Activated CD4-positive, CD25-positive, alpha-beta regulatory T cell treated with anti-CD3 and anti-CD28 coated beads, Interleukin-2, amount 50 U/mL, for 16 hours (primary cell): Measurements from ENCODE around the gene POU3F1.

Experiments used
- DNase-seq: peaks from one replicate; pipeline ENCODE4 v3.0.0-alpha.2; 2020; ENCODE audit warnings: low read depth, low spot score

POU3F1 gene

DNA sequence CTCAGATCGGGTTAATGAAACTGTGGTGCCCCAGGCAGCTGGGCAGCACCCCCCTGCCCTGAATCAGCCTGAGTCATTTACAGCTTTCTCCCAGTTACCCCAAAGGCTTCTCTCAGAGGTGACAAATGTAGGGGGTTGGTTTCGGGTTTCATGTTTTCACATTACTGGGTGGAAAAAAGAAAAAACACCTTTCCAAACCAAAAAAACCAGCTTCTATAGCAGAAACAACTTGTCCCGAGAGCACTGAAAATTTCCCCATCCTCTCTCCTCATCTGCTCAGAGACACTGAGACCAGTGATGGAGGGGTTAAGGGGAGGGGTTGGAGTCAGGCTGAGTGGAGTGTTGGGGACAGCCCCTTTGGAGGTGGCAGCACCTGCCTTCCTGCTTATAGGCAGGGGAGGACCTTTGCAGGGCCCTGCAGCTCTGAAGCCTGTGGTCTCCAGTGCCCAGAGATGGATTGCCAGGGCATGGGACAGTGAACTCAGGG lies 18.4 kb downstream of the POU3F1 start:
- DNase-seq = peak; percentile 40

DNA sequence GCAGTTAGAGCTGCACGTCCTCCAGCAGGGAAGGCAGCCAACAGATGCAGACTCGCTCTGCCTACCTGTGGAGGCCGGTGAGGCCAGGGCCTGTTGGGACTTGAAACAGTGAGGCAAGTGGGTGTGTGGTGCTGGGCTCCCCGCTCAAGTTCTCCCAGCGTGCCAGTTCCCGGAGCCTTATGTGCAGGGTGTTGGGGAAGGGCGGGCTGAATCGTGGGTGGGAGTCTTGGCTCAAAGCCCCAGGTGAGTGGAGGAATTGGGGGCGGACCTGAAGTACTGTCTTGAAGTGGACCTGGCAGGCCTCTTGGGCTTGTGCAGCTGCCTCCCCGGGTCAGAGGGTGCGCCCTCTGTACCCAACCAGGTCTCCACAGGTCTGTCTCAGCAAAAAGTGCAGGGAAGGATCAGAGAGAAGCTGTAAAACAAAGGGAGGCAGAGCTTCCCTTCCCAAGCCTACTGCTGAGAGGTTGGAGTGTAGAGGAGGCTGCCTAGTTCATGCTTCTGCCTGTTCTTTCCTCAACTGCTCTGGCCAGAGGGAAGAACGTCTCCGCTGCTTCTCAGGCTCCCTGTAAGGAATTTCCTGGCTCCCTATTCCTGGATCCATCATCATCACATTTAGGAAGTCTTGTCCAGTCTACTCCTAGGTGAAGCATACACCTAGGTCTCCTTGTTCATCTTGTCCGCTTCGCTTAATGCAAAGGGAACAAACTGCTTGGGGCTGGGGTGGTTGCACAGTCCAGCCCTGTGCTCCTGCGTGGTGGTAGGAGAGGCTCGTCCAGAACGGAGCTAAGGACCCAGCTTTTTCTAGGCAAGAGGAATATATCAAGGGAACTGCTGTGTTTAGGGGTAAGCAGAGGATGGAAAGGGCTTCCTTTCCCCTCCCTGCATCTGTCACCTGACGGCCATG lies 19.1 kb downstream of the POU3F1 start:
- no peak for DNase-seq

DNA sequence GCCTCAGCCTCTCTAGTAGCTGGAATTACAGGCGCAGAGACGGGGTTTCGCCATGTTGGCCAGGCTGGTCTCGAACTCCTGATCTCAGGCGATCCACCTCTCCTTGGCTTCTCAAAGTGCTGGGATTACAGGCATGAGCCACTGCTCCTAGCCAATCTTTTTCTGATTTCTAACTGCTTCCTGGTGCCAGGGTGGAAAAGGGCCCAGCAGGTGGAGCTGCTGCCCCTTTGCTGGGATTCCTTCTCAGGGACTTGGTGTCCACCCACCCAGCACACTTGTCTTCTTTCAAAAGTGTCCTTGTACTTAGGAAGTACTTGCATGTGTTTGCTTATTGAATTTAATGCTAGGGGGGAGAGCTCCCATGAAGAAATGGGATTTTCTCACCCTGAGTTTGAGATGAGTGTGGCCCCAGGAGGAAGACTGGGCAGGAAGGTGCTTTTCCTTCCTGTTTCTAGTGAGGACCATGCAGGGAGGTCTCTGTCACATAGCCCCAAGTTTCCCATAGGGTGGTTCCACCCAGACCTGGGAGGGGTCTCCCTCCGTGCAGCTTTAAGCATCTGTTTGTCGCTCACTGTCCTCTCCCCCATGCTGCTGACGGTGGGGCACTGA lies 19.9 kb downstream of the POU3F1 start:
- DNase-seq = no peak

DNA sequence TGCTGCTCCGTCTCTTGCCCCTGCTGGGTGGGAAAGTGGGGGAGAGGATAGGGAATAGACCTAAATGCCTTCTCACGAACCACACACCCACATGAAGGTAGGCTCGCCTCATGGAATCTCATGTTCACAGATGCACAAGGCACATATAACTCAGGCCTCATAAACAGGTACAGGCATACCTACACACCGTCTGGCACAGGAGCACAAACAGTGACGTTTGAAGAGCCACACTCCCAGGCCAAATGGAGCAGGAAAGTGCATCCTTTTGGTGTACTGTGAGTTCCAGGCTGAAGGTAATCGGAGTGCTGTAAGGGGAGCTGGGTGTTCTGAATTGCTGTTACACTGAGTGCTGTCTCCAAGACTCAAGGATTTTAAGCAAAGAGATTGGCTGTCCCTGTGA lies 20.9 kb downstream of the POU3F1 start:
- DNase-seq = no peak

DNA sequence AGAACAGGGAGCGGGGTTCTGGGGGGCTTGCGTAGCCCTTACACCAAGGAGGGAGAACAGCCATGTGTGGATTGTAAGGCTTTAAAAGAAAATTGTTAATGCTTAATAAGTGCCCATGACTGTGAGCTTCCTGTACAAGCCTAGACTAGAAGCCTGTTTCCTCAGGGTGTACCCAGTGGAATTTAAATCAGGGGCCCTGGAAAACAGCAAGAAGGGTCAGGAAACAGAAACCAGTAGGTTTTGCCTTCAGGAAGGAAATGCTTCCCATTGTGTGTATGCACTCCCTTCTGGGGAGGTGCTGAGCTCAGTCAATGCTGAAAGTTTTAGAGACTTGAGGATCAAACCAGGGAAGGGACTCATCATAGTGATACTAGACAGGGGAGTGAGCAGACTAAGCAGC lies 21.4 kb downstream of the POU3F1 start:
- no peak for DNase-seq

DNA sequence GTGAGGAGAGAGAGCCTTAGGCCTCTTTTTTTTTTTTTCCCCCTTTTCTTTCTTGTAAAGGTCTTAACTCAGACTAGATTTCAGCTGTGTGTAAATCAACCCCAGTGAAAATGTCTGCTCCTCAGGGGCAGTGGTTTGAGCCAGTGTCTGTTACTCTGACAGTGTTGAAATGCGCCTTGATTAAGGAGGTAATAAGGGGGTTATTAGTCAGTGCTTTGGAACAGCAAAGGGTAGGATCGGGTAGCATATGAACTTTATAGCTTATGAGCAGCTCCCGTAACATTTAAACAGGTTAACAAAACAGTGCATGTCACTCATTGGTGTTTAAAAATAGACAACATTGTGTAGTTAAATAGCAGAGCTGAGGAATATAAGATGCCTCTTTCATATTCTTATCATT lies 23.8 kb downstream of the POU3F1 start:
- DNase-seq = no peak

DNA sequence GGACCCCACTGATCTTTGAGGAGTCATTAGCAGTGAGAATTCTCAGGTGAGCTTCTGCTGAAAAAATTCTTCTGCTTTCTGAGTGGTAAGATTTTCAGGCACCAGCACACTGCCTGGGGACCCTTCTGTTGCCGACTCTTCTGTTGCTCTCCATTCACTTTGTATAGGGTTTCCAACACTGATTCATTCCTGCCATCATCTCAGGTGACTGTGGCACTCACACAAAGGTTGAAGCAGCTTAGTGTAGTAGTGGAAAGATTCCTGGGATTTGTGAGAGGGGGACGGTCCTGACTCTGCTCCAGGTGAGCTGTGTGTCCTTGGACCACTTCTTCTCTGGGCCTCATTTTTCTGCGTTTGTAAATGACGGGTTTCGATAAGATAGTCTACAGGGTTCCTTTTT lies 24.6 kb downstream of the POU3F1 start:
- DNase-seq = no peak

DNA sequence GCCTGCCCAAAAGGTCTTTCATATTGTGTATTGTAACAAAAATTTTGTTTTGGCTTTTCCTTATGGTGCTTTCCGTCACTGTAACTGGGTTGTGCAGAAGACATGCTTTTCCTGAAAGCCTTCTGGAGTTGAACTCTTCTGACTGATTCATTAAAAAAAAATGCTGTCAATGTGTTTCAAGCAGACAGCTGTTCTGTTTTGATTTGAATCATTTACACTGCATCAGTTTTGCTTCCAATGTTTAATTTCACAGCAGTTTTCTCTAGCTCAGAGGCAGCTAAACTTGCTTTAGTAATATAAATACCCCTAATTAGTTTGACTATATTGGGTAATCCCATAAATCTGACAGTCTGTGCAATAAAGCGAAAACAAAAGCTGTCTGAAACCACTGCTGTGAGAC lies 26.2 kb downstream of the POU3F1 start:
- no peak for DNase-seq

DNA sequence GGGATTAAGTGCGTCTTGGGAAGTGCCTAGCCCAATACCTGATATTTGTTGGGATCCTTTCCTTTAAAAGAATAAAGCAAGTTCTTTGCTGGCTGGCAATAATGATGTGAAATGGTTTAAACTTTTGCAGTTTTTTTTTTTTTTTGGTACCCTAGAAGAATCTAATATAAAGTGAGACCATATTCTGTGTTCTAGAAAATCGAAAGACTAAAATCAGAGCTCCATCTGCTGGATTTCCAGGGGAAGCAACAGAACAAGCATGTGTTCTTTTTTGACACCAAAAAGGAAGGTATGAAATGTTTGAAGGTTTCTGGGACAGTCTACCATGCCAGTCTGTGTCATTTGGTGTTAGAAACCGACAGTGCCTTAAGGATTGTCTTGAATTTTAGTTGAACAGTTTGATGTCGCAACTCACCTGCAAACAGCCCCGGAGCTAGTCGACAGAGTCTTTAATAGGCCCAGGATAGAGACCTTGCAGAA lies 27.7 kb downstream of the POU3F1 start:
- no peak for DNase-seq

DNA sequence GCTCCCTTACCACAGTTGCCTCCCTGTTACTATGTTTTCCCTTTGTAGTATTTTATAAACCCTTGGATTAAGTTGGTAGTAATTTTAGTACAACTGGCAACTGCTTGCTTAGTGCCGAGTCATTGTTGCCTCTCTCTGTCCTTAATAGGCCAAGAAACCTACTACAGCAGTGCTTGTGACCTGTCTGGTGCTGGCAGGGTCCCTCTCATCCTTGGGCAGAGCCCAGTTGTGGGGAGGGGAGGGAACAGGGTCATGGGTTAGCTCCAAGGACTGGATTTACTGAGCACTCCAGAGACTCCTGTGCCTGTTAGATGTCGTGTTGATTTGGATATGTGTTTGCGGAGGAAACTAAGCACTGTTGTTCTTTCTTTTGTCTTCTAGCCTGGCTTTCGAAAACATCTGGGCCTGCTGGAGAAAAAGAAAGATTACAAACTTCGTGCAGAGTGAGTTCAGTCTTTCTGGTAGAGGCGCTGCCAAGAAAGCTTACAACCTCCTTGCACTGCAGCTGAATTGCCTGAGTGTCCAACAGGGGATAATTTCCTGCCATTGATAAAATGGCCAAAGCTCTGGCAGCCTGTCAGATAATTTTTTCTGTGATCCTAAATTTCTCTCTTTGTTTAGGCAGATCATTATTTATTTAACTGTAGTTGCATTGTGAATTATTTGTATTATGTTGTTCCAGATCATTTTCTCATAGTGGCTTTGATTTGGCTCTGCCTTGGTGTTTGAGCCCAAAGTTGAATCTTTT lies 30.4 kb downstream of the POU3F1 start:
- no peak for DNase-seq

DNA sequence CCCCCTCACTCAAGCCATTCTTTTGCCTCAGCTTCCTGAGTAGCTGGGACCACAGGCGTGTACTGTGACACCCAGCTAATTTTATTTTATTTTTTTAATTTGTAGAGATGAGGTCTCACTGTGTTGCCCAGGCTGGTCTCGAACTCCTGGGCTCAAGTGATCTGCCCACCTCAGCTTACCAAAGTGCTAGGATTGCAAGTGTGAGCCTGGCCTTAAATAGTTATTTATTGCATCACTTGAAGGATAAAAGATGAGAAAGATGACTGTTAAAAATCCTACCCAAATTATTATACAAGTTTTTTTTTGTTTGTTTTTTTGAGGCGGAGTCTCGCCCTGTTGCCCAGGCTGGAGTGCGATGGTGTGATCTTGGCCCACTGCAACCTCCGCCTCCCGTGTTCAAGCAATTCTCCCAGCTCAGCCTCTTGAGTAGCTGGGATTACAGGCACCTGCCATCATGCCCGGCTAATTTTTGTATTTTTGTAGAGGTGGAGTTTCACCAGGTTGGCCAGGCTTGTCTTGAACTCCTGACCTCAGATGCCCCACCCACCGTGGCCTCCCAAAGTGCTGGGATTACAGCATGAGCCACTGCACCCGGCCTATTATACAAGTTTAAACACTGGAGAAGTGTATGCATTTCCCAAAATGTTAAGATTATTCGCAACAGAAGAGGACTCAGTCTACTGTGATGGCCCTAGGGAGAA lies 31.7 kb downstream of the POU3F1 start:
- no peak for DNase-seq

DNA sequence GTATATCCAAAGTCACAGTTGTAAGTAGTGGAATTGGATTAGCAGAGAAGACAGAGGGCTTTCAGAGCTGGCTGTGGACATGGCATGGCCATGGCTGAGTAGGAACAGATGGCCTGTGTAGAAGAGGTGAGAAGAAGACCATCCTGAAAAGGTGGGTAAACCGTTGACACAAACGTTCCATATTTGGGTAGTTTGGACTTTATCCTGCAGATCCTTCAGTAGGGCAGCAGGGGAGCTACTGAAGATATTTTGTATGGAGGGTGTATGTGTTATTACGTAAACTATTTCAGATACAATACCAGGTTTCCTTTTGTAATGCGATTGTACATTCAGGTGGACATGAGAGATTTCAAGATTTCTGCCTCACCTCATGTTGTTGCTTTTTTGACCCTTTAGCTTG lies 32.4 kb downstream of the POU3F1 start:
- DNase-seq = no peak

DNA sequence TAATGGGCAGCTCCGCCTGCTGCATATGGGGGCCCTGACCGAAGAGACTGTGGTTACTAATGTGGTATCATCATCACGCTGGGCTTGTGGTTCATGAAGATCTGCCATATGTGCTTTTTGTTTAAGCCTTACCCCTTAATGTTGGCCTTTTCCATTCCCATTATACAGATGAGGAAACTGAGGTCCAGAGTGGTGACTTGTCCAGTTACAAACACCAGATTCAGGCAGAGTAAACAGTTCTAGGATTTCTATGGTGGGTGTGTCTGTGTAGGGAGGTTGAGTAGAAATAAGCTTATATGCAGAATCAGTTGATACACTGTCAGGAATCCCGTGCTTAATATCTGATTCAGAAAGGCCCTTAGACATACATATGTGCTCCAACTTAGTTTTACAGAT lies 33.4 kb downstream of the POU3F1 start:
- no peak for DNase-seq

DNA sequence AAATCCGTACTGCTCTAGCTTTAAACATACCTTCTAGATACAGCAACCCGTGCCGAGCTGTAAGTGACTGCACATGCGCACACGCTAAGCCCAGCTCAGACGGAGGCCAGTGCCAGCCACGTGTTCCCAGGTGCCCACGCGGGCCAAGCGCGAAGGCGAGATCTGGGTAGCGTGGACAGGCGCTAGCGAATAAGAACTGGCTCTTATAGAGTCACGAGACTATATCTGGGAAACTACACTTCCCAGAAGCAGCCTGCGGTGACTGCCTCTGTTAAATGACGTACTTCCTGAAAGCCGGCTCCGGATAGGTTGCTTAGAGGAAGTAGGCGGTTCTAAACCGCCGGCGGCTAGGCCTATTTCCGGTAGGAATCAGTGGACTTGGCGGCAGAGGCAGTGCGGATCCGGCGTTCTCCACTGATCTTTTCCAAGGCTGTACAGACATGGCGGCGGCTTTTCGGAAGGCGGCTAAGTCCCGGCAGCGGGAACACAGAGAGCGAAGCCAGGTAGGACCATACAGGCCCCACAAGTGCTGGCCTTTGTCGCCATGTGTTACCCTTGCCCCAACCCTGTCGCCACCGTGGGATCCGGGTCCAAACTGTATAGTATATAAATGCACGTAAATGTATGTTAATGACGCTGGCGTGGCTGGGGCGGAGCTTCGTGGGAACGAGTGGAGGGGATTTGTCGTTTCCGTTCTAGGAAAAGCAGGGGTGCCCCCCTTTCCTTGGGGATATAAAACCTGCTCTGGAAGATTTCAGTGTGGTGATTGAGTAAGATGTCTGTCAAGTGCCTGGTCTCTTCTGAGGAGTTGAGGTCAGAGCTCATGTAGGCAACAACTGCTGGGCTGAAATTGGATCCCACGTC lies 34.0 kb downstream of the POU3F1 start, which contains the start of gene UTP11:
UTP11 (plus strand) TSS at position 372 of the 864 bp plus-strand sequence; CDS start at position 441, 69 bp downstream.
- peak; percentile 84 for DNase-seq

DNA sequence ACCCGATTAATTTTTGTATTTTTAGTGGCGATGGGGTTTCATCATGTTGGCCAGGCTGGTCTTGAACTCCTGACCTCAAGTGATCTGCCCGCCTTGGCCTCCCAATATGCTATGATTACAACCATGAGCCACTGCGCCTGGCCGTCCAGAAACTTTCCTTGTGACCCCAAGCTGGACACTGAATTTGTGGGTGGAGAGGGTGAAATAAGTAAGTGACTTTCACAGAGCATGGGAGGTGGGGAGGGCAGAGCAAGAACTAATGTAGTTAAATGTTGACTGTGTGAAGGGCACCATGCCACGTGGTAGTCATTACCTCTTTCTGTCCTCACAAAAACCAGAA lies 36.8 kb downstream of the POU3F1 start:
- no peak for DNase-seq

DNA sequence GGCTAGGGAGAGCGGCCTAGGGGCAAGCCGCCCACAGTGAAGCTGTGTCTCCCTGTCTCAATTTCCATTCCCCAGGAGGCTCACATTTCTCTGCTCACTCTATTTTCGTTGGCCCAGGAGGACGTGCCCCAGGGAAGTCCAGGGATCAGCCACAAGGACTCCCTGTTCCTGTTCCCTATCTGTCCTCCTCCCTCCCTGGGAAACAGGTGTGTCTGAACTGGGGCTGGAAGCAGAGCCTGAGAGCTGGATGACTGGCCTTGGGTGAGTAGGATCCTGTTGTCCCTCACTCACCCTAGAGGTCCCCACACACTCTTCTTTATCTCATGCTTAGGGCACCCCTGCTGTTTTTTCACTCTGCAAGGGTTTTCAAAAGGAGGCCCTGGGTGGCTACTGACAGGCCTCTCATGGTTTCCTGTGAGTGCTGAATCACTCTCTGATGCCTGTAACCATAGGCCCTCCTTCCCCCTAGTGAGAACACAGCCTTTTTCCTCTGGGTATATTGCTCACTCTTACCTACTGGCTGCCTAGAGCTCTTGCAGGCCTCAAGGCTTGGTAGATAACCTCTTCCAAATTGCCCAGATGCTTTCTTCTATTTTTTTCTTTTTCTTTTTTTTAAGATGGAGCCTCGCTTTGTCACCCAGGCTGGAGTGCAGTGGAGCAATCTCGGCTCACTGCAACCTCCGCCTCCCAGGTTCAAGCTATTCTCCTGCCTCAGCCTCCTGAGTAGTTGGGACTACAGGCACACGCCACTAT lies 37.3 kb downstream of the POU3F1 start:
- DNase-seq = no peak

DNA sequence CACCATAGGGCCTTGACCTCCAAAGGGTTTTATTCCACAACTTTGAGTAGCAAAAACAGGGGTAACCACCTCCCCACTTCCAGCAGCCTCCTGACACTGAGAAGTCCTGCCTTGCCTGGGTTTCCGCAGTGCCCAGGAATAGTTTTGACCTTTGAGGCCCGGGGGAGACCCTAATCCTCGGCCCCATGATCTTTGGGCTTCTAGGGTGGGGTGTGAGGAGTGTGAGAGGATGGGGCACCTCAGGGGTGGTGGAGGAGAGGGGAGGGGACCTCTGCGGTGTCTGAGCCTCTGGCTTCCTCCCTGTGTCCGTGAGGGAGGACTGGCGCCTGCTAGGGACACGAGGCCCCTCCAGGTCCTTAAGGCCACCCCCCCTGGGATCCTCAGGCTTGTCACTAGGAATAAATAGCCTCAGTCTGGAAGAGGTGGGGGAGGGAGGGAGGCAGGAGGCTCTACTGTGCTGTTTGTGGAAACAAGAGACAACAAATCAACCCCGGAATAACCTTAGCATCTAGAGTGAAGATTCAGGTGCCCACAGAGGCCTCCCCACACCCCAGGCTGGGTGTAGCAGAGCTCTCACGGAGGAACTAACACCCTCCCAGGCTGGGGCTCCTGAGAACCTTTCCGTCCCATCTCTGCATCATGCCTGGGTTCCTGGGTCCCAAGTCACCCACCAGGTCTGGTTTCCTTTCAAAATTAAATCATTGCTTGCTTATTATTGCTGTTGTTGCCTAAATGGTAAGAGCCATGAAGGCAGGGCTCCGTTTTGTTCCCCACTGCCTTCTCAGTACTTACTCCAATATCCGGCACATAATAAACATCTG lies 40.4 kb downstream of the POU3F1 start:
- DNase-seq = no peak

DNA sequence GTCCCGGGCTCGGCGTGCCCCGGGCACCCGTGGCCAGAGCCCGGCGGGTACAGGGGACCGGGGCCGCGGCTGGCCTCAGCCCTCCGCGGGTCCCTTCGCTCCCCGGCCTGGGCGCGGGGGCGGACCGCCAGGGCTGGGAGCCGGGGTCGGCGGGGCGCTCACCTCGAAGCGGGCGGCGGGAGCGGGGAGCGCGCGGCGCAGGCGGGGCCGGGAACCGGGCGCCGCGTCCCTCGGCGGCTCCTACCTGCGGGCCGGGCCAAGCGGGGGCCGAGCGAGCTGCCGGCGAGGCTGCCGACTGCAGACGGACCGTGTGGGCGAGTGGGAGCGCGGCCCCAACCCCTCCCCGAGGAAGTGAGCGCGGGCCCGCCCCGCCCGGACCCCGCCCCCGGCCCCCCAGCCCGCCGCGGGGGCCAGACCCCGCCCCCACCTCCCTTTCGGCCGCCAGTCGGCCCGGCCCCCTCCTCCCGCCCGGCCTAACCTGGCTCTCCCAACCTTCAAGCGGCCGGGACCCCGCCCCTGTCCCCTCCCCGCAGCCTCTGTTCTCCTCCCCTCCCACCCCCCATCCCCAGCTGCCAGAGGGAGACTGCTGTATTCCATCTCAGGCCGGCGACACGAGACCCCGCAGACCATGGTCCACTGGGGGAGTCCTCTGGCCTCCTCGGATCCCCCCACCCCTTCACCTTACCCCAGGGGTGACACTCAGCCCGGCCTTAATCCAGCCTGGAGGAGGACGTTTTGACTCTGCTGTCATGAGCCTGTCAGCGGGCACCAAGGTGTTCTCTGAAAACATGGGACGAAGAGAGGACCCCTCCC lies 41.2 kb downstream of the POU3F1 start, which contains the start of gene FHL3:
FHL3 (minus strand) TSS at position 320 of the 813 bp plus-strand sequence. CDS start 6,102 bp downstream, outside the sequence.
- DNase-seq = no peak
